Ovary (tissue), 3 donors: Measurements from ENCODE around the gene ALDH1B1.

Experiments
- CTCF ChIP-seq, 3 donors: fragments of 450-650 bp in 2 of 3; fragments of 200-600 bp in 1 of 3; IDR thresholded peaks; one replicate each; pipeline versions ENCODE4 v1.5.1 to v1.8.0; 2016 to 2022; ENCODE audit warnings: antibody characterized with exemption in 3 of 3, mild to moderate bottlenecking in 1 of 3
- EP300 ChIP-seq: sonication (generic); formaldehyde crosslinking; IDR thresholded peaks from one replicate; pipeline ENCODE4 v1.6.1; 2017; ENCODE audit warnings: antibody characterized with exemption
- POLR2A ChIP-seq: fragments of 450-650 bp; IDR thresholded peaks from one replicate; pipeline ENCODE4 v1.6.1; 2017; ENCODE audit warnings: antibody characterized with exemption, mild to moderate bottlenecking, moderate library complexity
- donor health status: DM: no; HTN: no; CAD: no.

GRCh38 chr9:38393128-38393796 is 760 bp downstream of the ALDH1B1 start:
- TF ChIP-seq CTCF (IDR thresholded peaks at IDR 0.05) (no peak), POLR2A (no peak), EP300 (no peak)
